Tibial nerve (tissue), 4 donors: ENCODE data around the gene CD7.

Experiments used
- CTCF ChIP-seq, 5 experiments: fragments of 200-600 bp in 3 of 5; fragments of 450-650 bp in 2 of 5; sonication (generic) in 3 of 5; IDR thresholded peaks; one replicate each; pipeline ENCODE4 v1.5.1; 2016 to 2019; ENCODE audit warnings: antibody characterized with exemption in 5 of 5, mild to moderate bottlenecking in 3 of 5, moderate library complexity in 2 of 5
- EP300 ChIP-seq, 2 donors: sonication (generic); formaldehyde crosslinking; IDR thresholded peaks; one replicate each; pipeline ENCODE4 v1.6.1; 2017; ENCODE audit warnings: antibody characterized with exemption in 2 of 2, mild to moderate bottlenecking in 1 of 2
- POLR2A ChIP-seq, 2 donors: fragments of 450-650 bp; IDR thresholded peaks; one replicate each; pipeline ENCODE4 v1.6.1; 2017; ENCODE audit warnings: antibody characterized with exemption in 2 of 2, mild to moderate bottlenecking in 2 of 2, moderate library complexity in 2 of 2

DNA sequence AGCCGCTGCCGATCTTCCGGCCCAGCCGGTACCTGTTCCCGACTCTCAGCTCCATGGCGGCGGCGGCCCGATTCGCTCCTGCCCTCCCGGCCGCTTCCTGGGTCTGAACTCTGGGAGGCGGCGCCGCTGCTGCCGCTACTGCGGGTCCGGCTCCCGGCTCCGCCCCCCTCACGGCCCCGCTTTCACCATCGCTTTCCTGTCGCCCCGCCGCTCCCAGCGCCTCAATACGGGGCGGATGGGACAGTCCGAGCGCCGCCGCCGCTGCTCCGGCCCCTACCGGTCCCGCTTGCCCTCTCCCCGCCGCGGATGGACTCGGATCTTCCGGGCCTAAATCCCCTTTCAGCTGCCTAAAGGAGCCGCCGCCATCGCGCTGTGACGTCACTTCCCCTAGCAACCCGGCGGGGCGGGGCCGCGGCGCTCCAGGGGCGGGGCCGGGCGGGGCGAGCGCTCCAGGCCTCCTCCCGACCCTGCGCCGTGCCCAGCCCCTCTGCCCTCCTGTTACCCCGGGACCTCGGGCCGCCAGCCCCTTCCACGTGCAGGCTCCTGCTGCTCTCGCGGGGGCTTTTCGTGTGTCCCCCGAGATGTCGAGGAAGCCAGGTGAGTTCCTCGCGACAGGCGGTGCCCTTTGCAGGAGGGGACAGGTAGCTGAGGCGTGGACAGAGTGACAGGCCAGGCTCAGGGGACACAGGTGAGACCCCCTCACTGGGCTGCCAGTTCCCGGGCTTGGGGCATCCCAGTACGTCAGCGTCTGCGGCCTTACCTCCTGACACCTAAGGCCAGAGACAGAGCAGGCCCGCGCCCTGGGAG, 43.9 kb downstream of the CD7 start, which contains the start of gene CSNK1D:
- TF ChIP-seq CTCF (IDR thresholded peaks at IDR 0.05) (peak in 2 of 5 experiments; percentile 19 to 39), EP300 (IDR thresholded peaks at IDR 0.05) (peak; percentile 61 to 97), POLR2A (IDR thresholded peaks at IDR 0.05) (peak; percentile 51 to 83)
